ENCODE data around the gene GAREM1.

Gene GAREM1

GRCh38 chr18:32379891-32380290, 90.8 kb downstream of the GAREM1 start:
- H3K27ac ChIP-seq, result no peak overlapping the region
- TF ChIP-seq CTCF (conservative IDR thresholded peaks at IDR 0.05), result no peak

- no peak overlapping the region for H3K27ac ChIP-seq
- no peak for TF ChIP-seq CTCF (conservative IDR thresholded peaks at IDR 0.05)
Measured at GRCh38 chr18:32378705-32379104, 92.0 kb downstream of the GAREM1 start.

- no peak for TF ChIP-seq CTCF (conservative IDR thresholded peaks at IDR 0.05)
- peak overlapping the region; percentile 94 for H3K27ac ChIP-seq
Measured at GRCh38 chr18:32373995-32374394, 96.7 kb downstream of the GAREM1 start.

- peak overlapping the region; percentile 94 for H3K27ac ChIP-seq
- TF ChIP-seq CTCF (conservative IDR thresholded peaks at IDR 0.05), result no peak
Measured at GRCh38 chr18:32373505-32373904, 97.2 kb downstream of the GAREM1 start.

- no peak for TF ChIP-seq CTCF (conservative IDR thresholded peaks at IDR 0.05)
- peak overlapping the region; percentile 94 for H3K27ac ChIP-seq
Measured at GRCh38 chr18:32372381-32373061, 98.2 kb downstream of the GAREM1 start.

GRCh38 chr18:32372047-32372380, 98.7 kb downstream of the GAREM1 start:
- no peak for TF ChIP-seq CTCF (conservative IDR thresholded peaks at IDR 0.05)
- H3K27ac ChIP-seq, result peak overlapping the region; percentile 94

- TF ChIP-seq CTCF (conservative IDR thresholded peaks at IDR 0.05), result no peak
- peak overlapping the region; percentile 94 for H3K27ac ChIP-seq
Measured at GRCh38 chr18:32371384-32371783, 99.3 kb downstream of the GAREM1 start.
